ENCODE data around the gene ST6GALNAC5.

GRCh38 chr1:77007675-77008074 is 140.4 kb downstream of the ST6GALNAC5 start:
- TF ChIP-seq POLR2AphosphoS5 (IDR thresholded peaks at IDR 0.05; ENCODE audit: low read depth, low read length) (no peak), REST (IDR thresholded peaks at IDR 0.05; ENCODE audit: insufficient read depth in 1 of 2, low read depth in 2 of 2, low read length in 2 of 2) (no peak), SIN3A (IDR thresholded peaks at IDR 0.05; ENCODE audit: borderline replicate concordance, insufficient read depth, low read length) (no peak), TAF1 (IDR thresholded peaks at IDR 0.05; ENCODE audit: borderline replicate concordance, insufficient read depth, low read length) (no peak), FOXP2 (optimal IDR thresholded peaks at IDR 0.05; ENCODE audit: borderline replicate concordance, extremely low read depth, extremely low read length, insufficient read depth) (no peak)
